ENCODE measurements around the gene KMT5B.

DNA sequence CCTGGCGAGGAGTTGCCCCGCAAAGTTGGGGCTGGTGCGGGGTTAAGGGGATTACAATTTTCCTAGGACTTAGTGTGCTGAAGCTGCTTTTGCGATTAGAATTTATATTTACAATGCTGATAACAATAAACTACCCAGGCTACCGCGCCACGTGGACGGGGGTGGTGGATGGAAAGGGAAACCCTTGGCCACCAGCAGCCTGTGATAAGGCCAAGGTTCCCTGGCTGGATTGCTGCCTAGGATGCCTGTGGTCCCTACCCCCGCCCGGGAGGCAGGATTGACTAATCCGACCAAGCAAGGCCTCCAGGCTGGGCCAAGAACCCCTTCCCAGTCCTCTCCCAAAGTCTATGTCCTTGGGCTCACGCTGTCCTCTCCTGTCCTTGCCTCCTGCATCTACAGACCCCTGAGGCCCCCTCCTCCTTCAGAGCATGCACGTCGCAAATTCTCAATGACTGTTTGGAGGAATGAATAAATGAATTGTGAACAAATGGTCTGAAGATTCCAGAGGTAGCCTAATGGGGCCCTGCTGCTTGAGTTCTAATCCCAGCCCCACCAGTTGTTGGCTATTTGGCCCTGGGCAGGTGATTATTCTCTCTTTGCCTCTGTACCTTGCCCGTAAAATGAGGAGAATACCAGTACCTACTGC lies 84.3 kb downstream of the KMT5B start:
- TF ChIP-seq EZH2 (IDR thresholded peaks at IDR 0.05; ENCODE audit: low read length, missing control alignments) = no peak
- TF ChIP-seq, protein P1, sequence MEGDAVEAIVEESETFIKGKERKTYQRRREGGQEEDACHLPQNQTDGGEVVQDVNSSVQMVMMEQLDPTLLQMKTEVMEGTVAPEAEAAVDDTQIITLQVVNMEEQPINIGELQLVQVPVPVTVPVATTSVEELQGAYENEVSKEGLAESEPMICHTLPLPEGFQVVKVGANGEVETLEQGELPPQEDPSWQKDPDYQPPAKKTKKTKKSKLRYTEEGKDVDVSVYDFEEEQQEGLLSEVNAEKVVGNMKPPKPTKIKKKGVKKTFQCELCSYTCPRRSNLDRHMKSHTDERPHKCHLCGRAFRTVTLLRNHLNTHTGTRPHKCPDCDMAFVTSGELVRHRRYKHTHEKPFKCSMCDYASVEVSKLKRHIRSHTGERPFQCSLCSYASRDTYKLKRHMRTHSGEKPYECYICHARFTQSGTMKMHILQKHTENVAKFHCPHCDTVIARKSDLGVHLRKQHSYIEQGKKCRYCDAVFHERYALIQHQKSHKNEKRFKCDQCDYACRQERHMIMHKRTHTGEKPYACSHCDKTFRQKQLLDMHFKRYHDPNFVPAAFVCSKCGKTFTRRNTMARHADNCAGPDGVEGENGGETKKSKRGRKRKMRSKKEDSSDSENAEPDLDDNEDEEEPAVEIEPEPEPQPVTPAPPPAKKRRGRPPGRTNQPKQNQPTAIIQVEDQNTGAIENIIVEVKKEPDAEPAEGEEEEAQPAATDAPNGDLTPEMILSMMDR (conservative IDR thresholded peaks at IDR 0.05 in 1 of 2, IDR thresholded peaks at IDR 0.05 in 1 of 2; ENCODE audit: low read depth in 1 of 2, low read length in 2 of 2) = no peak

Data from fibroblast of lung (primary cell).